NOMO-1 treated with DMSO at 0.1 percent for 48 hours (cell line): ENCODE data around the gene PPP1R9A.
A peak's percentile ranks its signal among the peaks of the same experiment; 100 is the strongest.

ENCODE experiments used
- DNase-seq: peaks from one replicate; lab custom pipeline; 2025; ENCODE audit not compliant: unreplicated experiment; lab: John Stamatoyannopoulos, UW

Gene PPP1R9A

DNA sequence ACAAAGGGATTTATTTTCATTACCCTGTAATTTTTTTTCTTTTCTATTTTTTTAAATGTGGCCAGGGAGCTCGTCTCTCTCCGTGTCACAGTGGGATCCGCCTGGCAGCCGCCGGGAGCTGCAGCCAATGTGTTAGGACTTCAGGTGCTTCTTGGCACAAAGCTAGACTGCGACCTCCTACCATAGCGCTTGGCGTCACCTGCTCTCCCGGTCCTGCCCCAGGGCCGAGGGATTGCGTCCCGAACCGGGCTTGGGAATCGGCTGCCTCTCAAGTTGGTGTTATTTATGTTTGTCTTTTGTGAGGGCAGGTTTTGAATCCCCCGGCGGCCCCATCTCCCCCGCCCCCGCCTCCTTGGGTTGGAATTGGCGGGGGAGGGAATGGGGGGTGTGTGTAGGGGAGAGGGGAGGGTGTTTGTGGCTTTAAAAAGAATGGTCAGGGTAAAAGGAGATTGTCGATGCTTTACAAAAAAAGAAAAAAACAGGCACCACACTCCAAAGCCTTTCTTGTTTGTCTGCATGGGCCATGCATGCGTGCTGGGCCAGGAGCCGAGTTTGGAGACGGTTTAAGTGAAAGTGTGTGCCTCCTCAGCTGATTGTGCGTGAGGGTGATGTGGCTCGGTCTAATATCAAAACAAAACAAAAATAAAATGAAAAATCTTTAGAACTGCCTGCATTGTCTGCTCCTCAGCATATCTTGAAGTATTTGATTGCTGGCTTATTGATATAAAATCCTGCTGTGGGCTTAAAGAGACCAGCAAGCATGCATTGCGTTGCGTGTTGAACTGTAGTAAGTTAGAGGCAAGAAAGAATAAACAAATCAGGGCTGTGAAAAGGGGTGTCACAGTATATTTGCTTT lies 1.2 kb downstream of the PPP1R9A start:
- DNase-seq, result no peak

DNA sequence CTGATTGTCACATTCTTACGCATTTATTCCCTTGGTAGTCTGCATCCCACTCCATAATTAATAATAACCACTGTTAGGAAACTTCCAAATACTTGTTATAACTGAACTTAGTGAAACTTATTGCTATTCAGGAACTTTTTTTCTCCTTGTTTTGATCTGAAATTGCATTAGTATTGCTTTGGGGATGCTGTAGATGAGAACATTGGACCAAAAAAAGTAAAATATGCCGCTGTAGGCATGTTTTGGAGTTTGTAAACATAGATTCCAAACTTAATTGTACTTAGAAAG lies 1.7 kb downstream of the PPP1R9A start:
- DNase-seq, result no peak

DNA sequence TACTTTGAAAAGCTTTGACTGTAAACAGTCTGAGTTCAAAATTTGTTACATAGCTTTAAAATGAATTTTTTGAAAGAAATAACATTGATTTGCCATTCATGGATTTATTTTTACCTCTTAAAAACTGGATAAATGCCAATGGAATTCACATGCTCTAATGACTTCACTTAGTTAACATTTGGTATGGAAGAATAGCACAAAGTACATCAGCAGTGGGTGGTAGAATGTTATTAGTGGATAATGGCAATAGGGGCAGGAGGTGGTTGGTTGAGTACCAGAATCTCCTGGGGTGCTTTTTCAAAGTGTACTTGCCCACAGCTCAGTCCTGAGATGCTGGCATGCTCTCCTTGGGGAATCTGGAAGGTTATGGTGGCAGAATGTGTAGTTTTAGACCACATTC lies 4.7 kb downstream of the PPP1R9A start:
- DNase-seq, result no peak

GRCh38 chr7:94913391-94913790 lies 6.0 kb downstream of the PPP1R9A start:
- DNase-seq, result no peak

DNA sequence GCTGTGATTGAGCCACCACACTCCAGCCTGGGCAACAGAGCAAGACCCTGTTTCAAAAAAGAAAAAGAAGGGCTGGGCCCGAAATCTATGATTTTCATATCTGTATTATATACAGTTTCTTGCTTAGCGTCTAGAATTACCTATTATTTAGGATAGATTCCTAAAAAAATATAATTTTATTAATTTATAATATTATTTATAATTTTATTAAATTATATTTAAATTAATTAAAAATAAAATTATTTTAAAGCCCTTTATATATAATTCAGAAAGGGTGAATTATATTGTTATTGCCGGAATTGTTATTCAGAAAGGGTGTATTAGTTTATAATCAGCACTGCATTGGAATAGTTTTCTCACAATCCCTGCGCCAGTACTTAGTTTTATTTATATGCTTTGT lies 14.5 kb downstream of the PPP1R9A start:
- no peak for DNase-seq

DNA sequence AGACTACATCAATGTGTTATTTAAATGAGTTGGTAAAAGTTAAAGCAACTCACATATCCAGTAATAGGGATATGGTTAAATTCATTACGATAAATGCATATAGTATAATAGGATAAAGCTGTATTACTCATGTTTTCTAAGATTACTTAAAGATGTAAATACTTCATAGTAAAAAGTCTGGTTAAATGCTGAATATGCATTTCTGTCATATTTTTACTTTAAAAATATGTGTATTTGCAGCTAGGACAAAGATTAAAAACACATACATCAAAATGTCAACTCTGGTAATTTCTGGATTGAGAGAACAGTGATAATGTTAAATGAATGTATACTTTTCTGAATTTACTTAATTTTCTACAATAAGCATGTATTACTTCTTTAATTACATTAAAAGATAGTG lies 15.1 kb downstream of the PPP1R9A start:
- DNase-seq, result no peak

DNA sequence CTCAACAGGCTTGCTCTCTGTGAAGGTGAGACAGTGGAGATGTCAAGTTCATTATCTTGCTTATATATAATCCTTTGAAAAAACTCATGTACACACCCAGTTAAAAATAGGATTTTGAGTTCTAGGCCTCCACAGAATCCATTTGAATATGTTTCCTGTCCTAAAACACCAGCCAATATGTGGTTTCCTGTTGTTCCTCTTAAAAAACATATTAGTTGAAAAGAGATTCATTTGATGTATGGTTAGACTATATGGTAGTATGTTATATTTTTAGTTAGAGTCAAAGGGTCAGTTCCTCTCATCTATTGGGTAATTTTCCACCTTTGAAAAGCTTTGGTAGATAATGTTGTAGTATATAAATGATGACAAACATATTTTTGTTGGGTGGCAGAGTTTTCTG lies 16.0 kb downstream of the PPP1R9A start:
- peak; percentile 61 for DNase-seq

GRCh38 chr7:94928168-94928707 lies 20.8 kb downstream of the PPP1R9A start:
- DNase-seq, result no peak

DNA sequence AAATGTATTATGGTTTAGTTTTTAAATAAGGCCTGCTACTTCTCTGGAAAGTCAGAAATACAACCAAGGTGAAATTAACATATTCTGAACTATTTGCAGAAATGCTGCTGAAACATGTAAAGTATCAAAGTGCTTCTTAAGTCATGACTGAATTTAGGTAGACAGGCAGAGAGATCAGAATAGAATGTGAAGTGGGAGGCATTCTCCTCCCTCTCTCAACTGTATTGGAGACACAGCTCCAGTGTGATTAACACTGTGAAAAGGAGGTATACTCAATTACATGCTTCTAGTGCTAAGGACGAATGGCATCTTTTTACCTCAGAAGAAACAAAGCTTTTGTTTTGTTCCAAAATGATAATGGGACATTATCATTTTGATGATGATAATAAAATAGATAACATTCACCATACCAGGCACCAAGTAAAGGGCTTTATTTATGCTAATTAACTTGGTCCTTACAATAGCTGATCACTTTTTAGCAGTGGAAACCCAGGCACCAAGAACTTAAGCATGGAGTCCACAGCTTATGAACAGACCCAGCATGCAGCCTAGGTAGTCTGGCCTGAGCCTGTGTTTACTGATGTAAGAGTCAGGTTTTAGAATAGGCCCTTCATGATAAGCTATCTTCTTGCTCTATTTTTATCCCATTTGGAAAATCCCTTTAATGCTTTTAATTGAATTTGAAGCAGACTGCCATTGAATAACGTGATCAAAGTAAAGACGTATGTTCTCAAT lies 26.0 kb downstream of the PPP1R9A start:
- DNase-seq, result no peak

DNA sequence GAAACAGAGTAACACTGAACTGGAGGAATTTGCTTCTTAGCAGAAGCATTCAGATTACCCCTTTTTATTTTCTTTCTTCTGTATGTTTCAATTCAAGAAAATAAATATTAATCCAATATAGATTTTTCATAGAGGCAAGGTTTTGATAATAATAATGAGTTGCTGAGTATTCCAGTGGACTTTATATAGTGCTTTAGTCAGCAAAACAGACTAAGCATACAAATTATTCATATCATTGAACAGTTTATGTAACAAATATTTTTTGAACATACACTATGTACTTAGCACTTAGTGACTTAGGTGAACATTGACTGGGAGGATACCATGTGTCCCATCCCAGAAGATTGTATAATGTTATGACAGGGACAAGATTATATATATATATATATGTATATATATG lies 32.0 kb downstream of the PPP1R9A start:
- no peak for DNase-seq

DNA sequence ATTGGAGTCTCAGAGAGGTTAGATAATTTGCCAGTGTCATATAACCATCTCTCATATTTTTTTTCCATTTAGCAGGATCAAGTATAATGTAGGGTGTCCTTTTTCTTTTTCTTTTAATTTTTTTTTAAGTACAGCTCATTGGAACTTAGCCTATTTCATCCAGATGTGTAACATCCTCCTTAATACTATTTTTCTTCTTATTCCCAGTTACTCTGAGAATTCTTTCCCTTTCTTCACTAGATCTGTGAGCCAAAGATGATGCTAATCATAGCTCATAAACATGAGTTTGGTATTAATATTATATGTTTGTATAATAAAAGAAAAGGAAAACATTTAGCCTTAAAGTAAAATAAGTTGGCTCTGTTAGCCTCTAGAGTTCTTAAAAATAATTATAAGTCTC lies 32.8 kb downstream of the PPP1R9A start:
- DNase-seq, result no peak

GRCh38 chr7:94941844-94942632 lies 34.6 kb downstream of the PPP1R9A start:
- DNase-seq, result no peak

DNA sequence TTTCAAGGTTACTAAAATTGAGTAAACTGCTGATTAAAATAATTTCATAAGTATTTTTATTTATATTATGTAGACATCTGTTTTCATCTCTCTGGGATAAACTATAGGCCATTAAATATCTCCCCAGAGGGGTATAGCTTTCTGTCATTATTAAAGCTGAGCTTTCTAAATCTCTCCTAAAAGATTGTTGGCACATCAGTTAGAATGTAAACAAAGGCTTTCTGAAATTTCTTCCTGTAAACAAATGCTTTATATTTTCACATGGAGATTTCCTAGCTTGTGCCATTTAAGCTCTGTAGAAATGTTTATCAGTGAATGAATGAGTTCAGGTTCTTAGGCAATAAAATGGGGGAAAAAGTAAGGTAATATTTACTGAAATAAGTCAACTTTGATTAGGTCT lies 35.7 kb downstream of the PPP1R9A start:
- no peak for DNase-seq

DNA sequence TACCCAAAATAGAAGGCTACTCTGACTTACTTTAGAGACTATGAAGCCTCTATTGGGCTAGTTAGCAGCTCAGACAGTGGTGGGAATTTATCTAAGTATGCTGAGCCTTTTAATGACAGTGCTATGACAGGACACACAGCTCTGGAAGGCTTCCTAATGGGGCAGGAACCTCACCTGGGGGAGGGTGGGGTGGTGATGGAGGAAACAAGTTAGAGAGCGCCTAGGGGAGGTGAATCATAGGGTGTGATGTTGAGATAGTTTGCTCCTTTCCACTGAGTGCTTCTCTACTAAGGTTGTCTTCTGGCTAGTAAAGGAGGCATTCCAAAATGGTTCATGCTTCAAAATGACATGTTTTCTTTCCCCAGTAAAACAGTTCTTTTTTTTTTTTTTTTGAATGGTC lies 42.1 kb downstream of the PPP1R9A start:
- no peak for DNase-seq

GRCh38 chr7:94955807-94956206 lies 48.4 kb downstream of the PPP1R9A start:
- DNase-seq, result no peak

- no peak for DNase-seq
Measured at GRCh38 chr7:94957061-94957460, 49.7 kb downstream of the PPP1R9A start.

DNA sequence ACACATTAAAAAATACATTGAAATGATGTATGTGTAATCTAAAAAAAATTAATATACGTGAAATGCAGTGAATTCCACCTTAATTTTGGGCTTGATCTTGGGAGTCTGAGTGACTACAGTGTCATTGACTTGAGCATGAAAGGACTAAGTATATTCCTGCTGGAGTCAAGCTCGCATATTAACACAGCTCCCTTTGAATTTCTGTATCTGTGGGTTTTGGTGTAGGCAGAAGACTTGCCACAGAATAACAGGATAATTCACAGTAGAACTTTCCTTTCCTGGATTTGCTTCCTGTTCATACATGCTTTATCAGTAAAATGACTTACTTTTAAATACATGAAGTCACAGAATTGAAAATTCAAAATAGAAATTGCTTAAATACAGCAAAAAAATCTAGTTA lies 55.3 kb downstream of the PPP1R9A start:
- DNase-seq, result no peak

DNA sequence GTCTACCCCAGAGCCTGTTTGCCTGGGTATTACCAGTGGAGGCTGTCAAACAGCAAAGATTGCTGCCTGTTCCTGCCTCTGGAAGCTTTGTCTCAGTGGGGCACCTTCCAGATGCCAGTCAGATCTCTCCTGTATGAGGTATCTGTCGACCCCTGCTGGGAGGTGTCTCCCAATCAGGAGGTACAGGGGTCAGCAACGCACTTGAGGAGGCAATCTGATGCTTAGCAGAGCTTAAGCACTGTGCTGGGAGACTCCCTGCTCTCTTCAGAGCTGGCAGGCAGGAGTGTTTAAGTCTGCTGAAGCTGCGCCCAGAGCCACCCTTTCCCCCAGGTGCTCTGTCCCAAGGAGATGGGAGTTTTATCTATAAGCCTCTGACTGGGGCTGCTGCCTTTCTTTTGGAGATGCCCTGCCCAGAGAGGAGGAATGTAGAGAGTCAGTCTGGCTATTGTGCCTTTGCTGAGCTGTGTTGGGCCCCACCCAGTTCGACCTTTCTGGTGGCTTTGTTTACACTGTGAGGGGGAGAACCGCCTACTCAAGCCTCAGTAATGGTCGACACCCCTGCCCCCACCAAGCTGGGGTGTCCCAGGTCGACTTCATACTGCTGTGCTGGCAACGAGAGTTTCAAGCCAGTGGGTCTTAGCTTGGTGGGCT lies 62.2 kb downstream of the PPP1R9A start:
- DNase-seq, result no peak

DNA sequence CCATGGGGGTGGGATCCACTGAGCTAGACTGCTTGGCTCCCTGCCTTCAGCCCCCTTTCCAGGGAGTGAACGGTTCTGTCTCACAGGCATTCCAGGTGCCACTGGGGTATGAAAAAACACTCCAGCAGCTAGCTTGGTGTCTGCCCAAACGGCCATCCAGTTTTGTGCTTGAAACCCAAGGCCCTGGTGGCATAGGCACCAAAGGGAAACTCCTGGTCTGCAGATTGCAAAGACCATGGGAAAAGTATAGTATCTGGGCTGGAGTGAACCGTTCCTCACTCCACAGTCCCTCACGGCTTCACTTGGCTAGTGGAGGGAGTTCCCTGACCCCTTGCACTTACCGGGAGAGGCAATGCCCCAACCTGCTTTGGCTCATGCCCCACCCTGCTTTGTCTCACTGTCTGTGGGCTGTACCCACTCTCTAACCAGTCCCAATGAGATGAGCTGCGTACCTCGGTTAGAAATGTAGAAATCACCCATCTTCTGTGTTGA lies 62.7 kb downstream of the PPP1R9A start:
- no peak for DNase-seq

DNA sequence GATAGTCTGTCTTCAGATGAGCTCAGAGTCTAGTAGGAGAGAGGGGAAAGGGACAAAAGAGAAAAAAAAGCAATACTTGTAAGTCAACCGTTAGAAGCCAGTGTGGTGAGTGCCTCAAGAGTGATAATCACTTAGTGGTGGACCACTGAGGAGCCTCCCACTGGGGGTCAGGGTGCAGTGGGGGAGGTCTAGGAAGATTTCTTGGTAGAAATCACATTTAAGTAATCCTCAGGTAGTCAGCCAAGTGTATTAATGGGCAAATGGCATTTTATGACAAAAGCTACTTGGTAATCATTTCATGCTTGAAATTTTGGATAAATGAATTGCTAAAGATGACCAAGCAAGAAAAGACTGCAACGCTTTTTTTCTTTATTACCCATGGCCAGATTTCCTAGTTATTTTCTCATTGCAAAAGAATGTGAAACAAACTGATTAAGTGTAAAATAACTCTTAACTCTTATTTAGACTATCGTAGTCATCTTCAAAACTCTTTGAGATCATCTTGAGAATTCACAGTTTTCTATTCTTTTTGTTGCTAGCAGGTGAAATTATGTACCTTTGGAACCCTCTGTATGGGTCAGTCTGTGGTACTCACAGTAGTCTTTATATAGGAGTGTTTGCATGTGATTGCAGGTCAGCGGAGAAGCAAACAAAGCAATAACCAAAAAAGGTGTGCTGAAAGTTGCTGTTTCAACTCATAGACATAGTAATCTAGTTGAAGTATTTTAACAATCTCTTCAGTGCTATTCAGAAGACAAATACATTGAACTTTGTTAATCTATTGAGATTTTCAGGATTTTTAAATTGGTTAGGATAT lies 63.9 kb downstream of the PPP1R9A start:
- DNase-seq, result no peak
